ENCODE data around the gene CDC42SE2.
"Not testable (repeated sequence)": the region's sequence is repeated elsewhere in the genome, so short reads cannot be mapped to it uniquely, and the experiment has no call there.

CDC42SE2 gene

GRCh38 chr5:131396630-131397273, 132.9 kb downstream of the CDC42SE2 start:
- no peak for DNase-seq

- not testable (repeated sequence) for DNase-seq
Observed at GRCh38 chr5:131399007-131399406, 135.2 kb downstream of the CDC42SE2 start.

GRCh38 chr5:131400585-131400984, 136.7 kb downstream of the CDC42SE2 start:
- DNase-seq = no peak

GRCh38 chr5:131405674-131406073, 141.8 kb downstream of the CDC42SE2 start:
- no peak for DNase-seq

- no peak for DNase-seq
Observed at GRCh38 chr5:131406076-131406475, 142.2 kb downstream of the CDC42SE2 start.

GRCh38 chr5:131406975-131407638, 143.3 kb downstream of the CDC42SE2 start:
- no peak for DNase-seq

- no peak for DNase-seq
Observed at GRCh38 chr5:131413605-131414559, 150.0 kb downstream of the CDC42SE2 start.

- no peak for DNase-seq
Observed at GRCh38 chr5:131416729-131417128, 152.9 kb downstream of the CDC42SE2 start.

GRCh38 chr5:131417240-131417869, 153.5 kb downstream of the CDC42SE2 start:
- no peak for DNase-seq

- DNase-seq = no peak
Observed at GRCh38 chr5:131418846-131419245, 155.0 kb downstream of the CDC42SE2 start.

- no peak for DNase-seq
Observed at GRCh38 chr5:131419877-131420276, 156.0 kb downstream of the CDC42SE2 start.

- no peak for DNase-seq
Observed at GRCh38 chr5:131423056-131423455, 159.2 kb downstream of the CDC42SE2 start.

- no peak for DNase-seq
Observed at GRCh38 chr5:131426011-131426410, 162.2 kb downstream of the CDC42SE2 start.

- DNase-seq = no peak
Observed at GRCh38 chr5:131430794-131431193, 166.9 kb downstream of the CDC42SE2 start.

- DNase-seq = no peak
Observed at GRCh38 chr5:131431794-131432193, 167.9 kb downstream of the CDC42SE2 start.

GRCh38 chr5:131433109-131433508, 169.3 kb downstream of the CDC42SE2 start:
- no peak for DNase-seq

GRCh38 chr5:131436081-131436480, 172.2 kb downstream of the CDC42SE2 start:
- DNase-seq = no peak

GRCh38 chr5:131441184-131441583, 177.3 kb downstream of the CDC42SE2 start:
- no peak for DNase-seq

All from 8988T (cell line).